CD14-positive monocyte (primary cell): ENCODE measurements around the gene ARL3. TPM values are rescaled to one million over a fixed set of nuclear protein-coding genes. Genes with fewer than 3 reads are reported as not detected.

Experiments
- DNase-seq, 3 donors: peaks; one replicate each; pipeline ENCODE4 v3.0.0-alpha.2; 2011 to 2022
- H2AFZ ChIP-seq: 2 replicates; pipeline ENCODE4 v1.6.0; 2012; ENCODE audit warnings: mild to moderate bottlenecking, low read depth, low read length, inconsistent platforms; ENCODE audit not compliant: insufficient read depth, poor library complexity, severe bottlenecking
- H3K27ac ChIP-seq, 2 donors: 1 replicate in 1 of 2; 2 replicates in 1 of 2; pipeline ENCODE4 v1.5.1; 2012 to 2013; ENCODE audit warnings: low read length in 2 of 2, control low read depth in 1 of 2, inconsistent platforms in 1 of 2, low read depth in 1 of 2, mild to moderate bottlenecking in 1 of 2
- H3K27me3 ChIP-seq, 2 donors: one replicate each; pipeline versions ENCODE4 v1.6.0 to v1.6.1; 2011 to 2013; ENCODE audit warnings: low read length in 2 of 2; ENCODE audit not compliant: control insufficient read depth in 2 of 2, insufficient read depth in 2 of 2
- H3K36me3 ChIP-seq, 2 donors: replicated peaks in 1 of 2; 1 replicate in 1 of 2; 2 replicates in 1 of 2; pipeline versions ENCODE4 v1.5.1 to v1.6.1; 2012 to 2013; ENCODE audit warnings: low read length in 2 of 2, control low read depth in 1 of 2, inconsistent platforms in 1 of 2, mild to moderate bottlenecking in 1 of 2; ENCODE audit not compliant: insufficient read depth in 2 of 2, control insufficient read depth in 1 of 2
- H3K4me1 ChIP-seq, 2 donors: 1 replicate in 1 of 2; 2 replicates in 1 of 2; pipeline versions ENCODE4 v1.5.1 to v1.6.1; 2012 to 2013; ENCODE audit warnings: low read length in 2 of 2, control low read depth in 1 of 2, inconsistent platforms in 1 of 2, mild to moderate bottlenecking in 1 of 2, moderate library complexity in 1 of 2; ENCODE audit not compliant: insufficient read depth in 2 of 2, control insufficient read depth in 1 of 2
- H3K4me2 ChIP-seq: replicated peaks from 2 replicates; pipeline ENCODE3; 2012; ENCODE audit warnings: low read length, moderate library complexity, mild to moderate bottlenecking; ENCODE audit not compliant: poor library complexity, severe bottlenecking; ENCODE audit errors: extremely low read depth
- H3K4me3 ChIP-seq, 3 experiments: fragments of 200-600 bp in 1 of 3; sonication (generic) in 1 of 3; replicated peaks in 1 of 3; 1 replicate in 2 of 3; 2 replicates in 1 of 3; pipeline ENCODE4 v1.5.1; 2011 to 2013; ENCODE audit warnings: low read length in 3 of 3, mild to moderate bottlenecking in 3 of 3, control low read depth in 2 of 3, low read depth in 2 of 3, inconsistent platforms in 1 of 3, moderate library complexity in 1 of 3
- H3K79me2 ChIP-seq: 2 replicates; pipeline ENCODE4 v1.6.0; 2012; ENCODE audit warnings: mild to moderate bottlenecking, control low read depth, inconsistent platforms, low read length, moderate library complexity; ENCODE audit not compliant: insufficient read depth
- H3K9ac ChIP-seq: 2 replicates; pipeline ENCODE4 v1.6.0; 2017; ENCODE audit warnings: low read length, mild to moderate bottlenecking; ENCODE audit not compliant: insufficient read depth, poor library complexity, severe bottlenecking
- H3K9me3 ChIP-seq, 2 donors: replicated peaks in 1 of 2; 1 replicate in 1 of 2; 2 replicates in 1 of 2; pipeline versions ENCODE4 v1.5.1 to v1.6.1; 2012 to 2013; ENCODE audit warnings: low read length in 2 of 2, control low read depth in 1 of 2; ENCODE audit not compliant: control insufficient read depth in 1 of 2, insufficient read depth in 1 of 2
- H4K20me1 ChIP-seq: 2 replicates; pipeline ENCODE4 v1.6.0; 2012; ENCODE audit warnings: mild to moderate bottlenecking, low read length, control low read depth, moderate library complexity; ENCODE audit not compliant: insufficient read depth
- H3K27ac Mint-ChIP-seq, 7 donors: one replicate each; pipeline ENCODE4 v1.8.0; 2020; ENCODE audit warnings: mild to moderate bottlenecking in 7 of 7, mixed read lengths in 7 of 7, moderate library complexity in 6 of 7, inconsistent platforms in 2 of 7
- H3K27me3 Mint-ChIP-seq, 3 donors: one replicate each; pipeline ENCODE4 v1.8.0; 2021 to 2022; ENCODE audit warnings: low read depth in 3 of 3, mild to moderate bottlenecking in 3 of 3, mixed read lengths in 3 of 3, moderate library complexity in 3 of 3, inconsistent platforms in 1 of 3
- H3K36me3 Mint-ChIP-seq, 2 donors: one replicate each; pipeline ENCODE4 v1.8.0; 2020; ENCODE audit warnings: mixed read lengths in 2 of 2, inconsistent platforms in 1 of 2, mild to moderate bottlenecking in 1 of 2
- H3K4me1 Mint-ChIP-seq: one replicate; pipeline ENCODE4 v1.8.0; 2020; ENCODE audit warnings: mild to moderate bottlenecking, mixed read lengths
- H3K4me3 Mint-ChIP-seq, 2 donors: one replicate each; pipeline ENCODE4 v1.8.0; 2020; ENCODE audit warnings: mild to moderate bottlenecking in 2 of 2, mixed read lengths in 2 of 2, moderate library complexity in 1 of 2
- H3K9me3 Mint-ChIP-seq, 7 donors: one replicate each; pipeline ENCODE4 v1.8.0; 2020 to 2022; ENCODE audit warnings: mixed read lengths in 7 of 7, mild to moderate bottlenecking in 6 of 7, moderate library complexity in 6 of 7, inconsistent platforms in 2 of 7
- WGBS: methylation state at CpG from one replicate; pipeline ENCODE4 v1.1.5; 2013; ENCODE audit warnings: missing lambda C conversion rate; ENCODE audit not compliant: insufficient coverage; 5-methylcytosine and 5-hydroxymethylcytosine counted together
- intact Hi-C, 2 donors: fragments of 100-400 bp; cut with micrococcal nuclease; formaldehyde crosslinking; loops; one replicate each; pipeline versions ENCODE4 v1.15.0 to v1.15.1; 2023
- polyA plus RNA-seq, 3 donors: library from polyadenylated mRNA; depleted of rRNA in 1 of 3; unstranded in 2 of 3; stranded (reverse) in 1 of 3; fragments of 300-500 nt in 2 of 3; fragments of >200 nt in 1 of 3; fragmentation: Illumina TruSeq in 2 of 3; gene quantifications; 1 replicate in 2 of 3; 2 replicates in 1 of 3; pipeline ENCODE4 v1.2.3, GENCODE V29; 2012 to 2021
- TF ChIP-seq, protein P1 (sequence below): fragments of 200-600 bp; IDR thresholded peaks from one replicate; pipeline ENCODE4 v1.8.0; 2022; ENCODE audit warnings: antibody characterized with exemption, mild to moderate bottlenecking

The ARL3 gene
- polyA plus RNA-seq, 3 donors: 2.8 to 6.3 (median 6.0) TPM

DNA sequence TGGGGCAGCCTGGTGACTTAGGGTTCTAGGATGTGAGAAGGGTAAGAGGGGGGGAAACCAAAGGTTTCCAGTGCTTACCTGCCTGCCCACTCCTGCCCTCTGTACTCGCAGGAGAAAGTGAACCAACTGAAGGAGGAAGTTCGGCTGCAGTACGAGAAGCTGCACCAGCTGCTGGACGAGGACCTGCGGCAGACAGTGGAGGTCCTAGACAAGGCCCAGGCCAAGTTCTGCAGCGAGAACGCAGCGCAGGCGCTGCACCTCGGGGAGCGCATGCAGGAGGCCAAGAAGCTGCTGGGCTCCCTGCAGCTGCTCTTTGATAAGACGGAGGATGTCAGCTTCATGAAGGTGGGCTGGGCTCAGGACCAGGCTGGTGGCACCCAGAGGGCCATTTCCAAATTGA lies 59.2 kb downstream of the ARL3 start:
- Histone ChIP-seq H4K20me1 (peaks cover 98% of the 10 kb centered on the region), H3K9ac (no peak overlapping the region), H3K36me3 (peaks cover 65 to 78% of the 10 kb centered on the region in 2 donors), H2AFZ (no peak overlapping the region), H3K79me2 (peaks cover 73% of the 10 kb centered on the region), H3K27ac (no peak overlapping the region), H3K4me3 (no peak overlapping the region), H3K4me2 (no peak overlapping the region), H3K9me3 (no peaks in the 10 kb centered on the region), H3K4me1 (peaks cover 51 to 71% of the 10 kb centered on the region in 2 donors), H3K27me3 (no peaks in the 10 kb centered on the region)
- Mint-ChIP-seq H3K4me3 (no peak overlapping the region), H3K36me3 (peaks cover 61 to 91% of the 10 kb centered on the region in 2 donors), H3K27me3 (peaks cover 0 to 1% (median 0%) of the 10 kb centered on the region in 3 donors), H3K27ac (peak overlapping the region in 1 of 7 donors; percentile 56), H3K4me1 (peaks cover 65% of the 10 kb centered on the region), H3K9me3 (no peaks in the 10 kb centered on the region)
- TF ChIP-seq, protein P1, sequence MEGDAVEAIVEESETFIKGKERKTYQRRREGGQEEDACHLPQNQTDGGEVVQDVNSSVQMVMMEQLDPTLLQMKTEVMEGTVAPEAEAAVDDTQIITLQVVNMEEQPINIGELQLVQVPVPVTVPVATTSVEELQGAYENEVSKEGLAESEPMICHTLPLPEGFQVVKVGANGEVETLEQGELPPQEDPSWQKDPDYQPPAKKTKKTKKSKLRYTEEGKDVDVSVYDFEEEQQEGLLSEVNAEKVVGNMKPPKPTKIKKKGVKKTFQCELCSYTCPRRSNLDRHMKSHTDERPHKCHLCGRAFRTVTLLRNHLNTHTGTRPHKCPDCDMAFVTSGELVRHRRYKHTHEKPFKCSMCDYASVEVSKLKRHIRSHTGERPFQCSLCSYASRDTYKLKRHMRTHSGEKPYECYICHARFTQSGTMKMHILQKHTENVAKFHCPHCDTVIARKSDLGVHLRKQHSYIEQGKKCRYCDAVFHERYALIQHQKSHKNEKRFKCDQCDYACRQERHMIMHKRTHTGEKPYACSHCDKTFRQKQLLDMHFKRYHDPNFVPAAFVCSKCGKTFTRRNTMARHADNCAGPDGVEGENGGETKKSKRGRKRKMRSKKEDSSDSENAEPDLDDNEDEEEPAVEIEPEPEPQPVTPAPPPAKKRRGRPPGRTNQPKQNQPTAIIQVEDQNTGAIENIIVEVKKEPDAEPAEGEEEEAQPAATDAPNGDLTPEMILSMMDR: no peak
- WGBS: 85% methylated on average over 12 of the region's 12 CpGs
- DNase-seq: no peak
- intact Hi-C loops: no loop called here

- H3K4me2 ChIP-seq: no peak overlapping the region
- no peak overlapping the region for H2AFZ ChIP-seq
- no peaks in the 10 kb centered on the region for H3K9me3 Mint-ChIP-seq
- H3K9ac ChIP-seq: no peak overlapping the region
- TF ChIP-seq, protein P1: no peak
- peak overlapping the region in 4 of 7 donors; percentile 12 to 76 (median 60) for H3K27ac Mint-ChIP-seq
- H3K36me3 Mint-ChIP-seq: peaks cover 61 to 90% of the 10 kb centered on the region in 2 donors
- H3K36me3 ChIP-seq: peaks cover 65 to 78% of the 10 kb centered on the region in 2 donors
- H3K4me1 ChIP-seq: peaks cover 53 to 72% of the 10 kb centered on the region in 2 donors
- H3K79me2 ChIP-seq: peaks cover 77% of the 10 kb centered on the region
- H4K20me1 ChIP-seq: peaks cover 99% of the 10 kb centered on the region
- no peaks in the 10 kb centered on the region for H3K27me3 ChIP-seq
- no peak overlapping the region for H3K27ac ChIP-seq
- WGBS: 100% methylated on average over 5 of the region's 7 CpGs
- intact Hi-C loops: no loop called here
- H3K4me3 ChIP-seq: no peak overlapping the region
- peaks cover 0 to 1% (median 0%) of the 10 kb centered on the region in 3 donors for H3K27me3 Mint-ChIP-seq
- no peaks in the 10 kb centered on the region for H3K9me3 ChIP-seq
- peaks cover 66% of the 10 kb centered on the region for H3K4me1 Mint-ChIP-seq
- no peak for DNase-seq
- no peak overlapping the region for H3K4me3 Mint-ChIP-seq
These were observed 59.6 kb downstream of the ARL3 start for GRCh38 chr10:102654566-102654965.
